SK-N-SH (cell line): ENCODE data around the gene CHI3L2. TPM values are rescaled to one million over a fixed set of nuclear protein-coding genes. Genes with fewer than 3 reads are reported as not detected.

ENCODE experiments used
- CTCF ChIA-PET: fragments of 300-600, 350-600 bp; formaldehyde crosslinking; extraction: SDS; loops from one replicate; lab custom pipeline; 2021; lab: Yijun Ruan, JAX
- POLR2A ChIA-PET: fragments of 350-600 bp; sonication (Branson Sonifier 250); formaldehyde crosslinking; extraction: SDS; loops from one replicate; lab custom pipeline; 2020; ENCODE audit warnings: antibody characterized with exemption, inconsistent platforms; lab: Yijun Ruan, JAX
- DNase-seq: peaks from one replicate; pipeline ENCODE4 v3.0.0; 2012
- H2AFZ ChIP-seq: fragments of 200-600 bp; sonication (generic); 2 replicates; pipeline ENCODE4 v1.8.1; 2016; ENCODE audit warnings: antibody characterized with exemption, mild to moderate bottlenecking, low read depth
- H3F3A ChIP-seq: fragments of 200-600 bp; sonication (generic); replicated peaks from 2 replicates; pipeline ENCODE3; 2016; ENCODE audit warnings: antibody characterized with exemption, mild to moderate bottlenecking; ENCODE audit not compliant: insufficient read depth
- H3K27ac ChIP-seq, 2 experiments: fragments of 200-500 bp in 1 of 2; fragments of 200-600 bp in 1 of 2; sonication (Bioruptor generic) in 1 of 2; sonication (generic), shearing (Covaris generic) in 1 of 2; 2 replicates each; pipeline versions ENCODE4 v1.5.1 to v1.6.1; 2014 to 2016; ENCODE audit warnings: low read depth in 2 of 2, inconsistent platforms in 1 of 2, low read length in 1 of 2, mild to moderate bottlenecking in 1 of 2, mixed read lengths in 1 of 2
- H3K27me3 ChIP-seq: fragments of 200-600 bp; sonication (generic), shearing (Covaris generic); 2 replicates; pipeline ENCODE4 v1.6.1; 2016; ENCODE audit warnings: mixed run types; ENCODE audit not compliant: insufficient read depth
- H3K36me3 ChIP-seq, 2 experiments: fragments of 200-500 bp in 1 of 2; fragments of 200-600 bp in 1 of 2; sonication (Bioruptor generic) in 1 of 2; sonication (generic) in 1 of 2; replicated peaks in 1 of 2; 2 replicates each; pipeline versions ENCODE3 to v1.5.1; 2014 to 2016; ENCODE audit warnings: low read length in 1 of 2, mild to moderate bottlenecking in 1 of 2; ENCODE audit not compliant: insufficient read depth in 2 of 2, control insufficient read depth in 1 of 2
- H3K4me1 ChIP-seq, 2 experiments: fragments of 200-500 bp in 1 of 2; fragments of 200-600 bp in 1 of 2; sonication (Bioruptor generic) in 1 of 2; sonication (generic), shearing (Covaris generic) in 1 of 2; 2 replicates each; pipeline versions ENCODE4 v1.5.1 to v1.6.1; 2014 to 2016; ENCODE audit warnings: low read depth in 1 of 2, low read length in 1 of 2, mixed run types in 1 of 2; ENCODE audit not compliant: insufficient read depth in 2 of 2, control insufficient read depth in 1 of 2
- H3K4me2 ChIP-seq: fragments of 200-600 bp; sonication (generic), shearing (Covaris generic); 2 replicates; pipeline ENCODE4 v1.6.1; 2017; ENCODE audit warnings: mixed run types
- H3K4me3 ChIP-seq, 2 experiments: fragments of 200-500 bp in 1 of 2; fragments of 200-600 bp in 1 of 2; sonication (Bioruptor generic) in 1 of 2; sonication (generic), shearing (Covaris generic) in 1 of 2; 2 replicates each; pipeline versions ENCODE4 v1.5.1 to v1.8.1; 2014 to 2016; ENCODE audit warnings: low read depth in 2 of 2, inconsistent platforms in 1 of 2, low read length in 1 of 2, mild to moderate bottlenecking in 1 of 2, mixed read lengths in 1 of 2, moderate library complexity in 1 of 2
- H3K79me2 ChIP-seq: fragments of 200-600 bp; sonication (generic); 2 replicates; pipeline ENCODE4 v1.8.1; 2017; ENCODE audit warnings: mild to moderate bottlenecking; ENCODE audit not compliant: insufficient read depth
- H3K9ac ChIP-seq: fragments of 200-600 bp; sonication (generic); 2 replicates; pipeline ENCODE4 v1.6.1; 2017; ENCODE audit warnings: mixed run types
- H3K9me2 ChIP-seq: fragments of 200-600 bp; sonication (generic); 2 replicates; pipeline ENCODE4 v1.6.1; 2017; ENCODE audit warnings: mixed run types
- H3K9me3 ChIP-seq: fragments of 200-600 bp; sonication (generic); 2 replicates; pipeline ENCODE4 v1.6.1; 2017; ENCODE audit warnings: mixed run types, mild to moderate bottlenecking, moderate library complexity
- H4K20me1 ChIP-seq: fragments of 200-600 bp; sonication (generic); 2 replicates; pipeline ENCODE4 v1.6.1; 2017; ENCODE audit warnings: mild to moderate bottlenecking, mixed run types; ENCODE audit not compliant: insufficient read depth
- CHD2 ChIP-seq: fragments of 150-350 bp; IDR thresholded peaks from 2 replicates; pipeline ENCODE4 v1.6.1; 2018; ENCODE audit warnings: low read length; ENCODE audit not compliant: partially characterized antibody
- ELF1 ChIP-seq: IDR thresholded peaks from 2 replicates; pipeline ENCODE4 v1.4.0; 2012
- FOSL2 ChIP-seq: IDR thresholded peaks from 2 replicates; pipeline ENCODE4 v1.4.0; 2012; ENCODE audit warnings: low read depth, mild to moderate bottlenecking, moderate library complexity, borderline replicate concordance
- FOXJ3 ChIP-seq: sonication (generic); formaldehyde crosslinking; IDR thresholded peaks from 2 replicates; pipeline ENCODE4 v1.5.1; 2020; ENCODE audit warnings: mild to moderate bottlenecking, missing genetic modification reagents
- GATA2 ChIP-seq: sonication (generic); formaldehyde crosslinking; IDR thresholded peaks from 2 replicates; pipeline ENCODE4 v1.5.0; 2020; ENCODE audit warnings: mild to moderate bottlenecking, missing genetic modification reagents
- JUND ChIP-seq: IDR thresholded peaks from 2 replicates; pipeline ENCODE4 v1.4.0; 2012
- MEF2A ChIP-seq: IDR thresholded peaks from 2 replicates; pipeline ENCODE4 v1.4.0; 2012; ENCODE audit warnings: low read depth, borderline replicate concordance
- MXI1 ChIP-seq: IDR thresholded peaks from 2 replicates; pipeline ENCODE4 v1.6.1; 2012; ENCODE audit warnings: mild to moderate bottlenecking, low read depth, low read length, improper control_type of control experiment
- POLR2AphosphoS5 ChIP-seq: IDR thresholded peaks from 2 replicates; pipeline ENCODE4 v1.6.1; 2012; ENCODE audit warnings: low read depth, low read length
- RCOR1 ChIP-seq: fragments of 150-350 bp; IDR thresholded peaks from 2 replicates; pipeline ENCODE4 v1.6.1; 2017; ENCODE audit warnings: antibody characterized with exemption, low read length
- RXRA ChIP-seq: IDR thresholded peaks from 2 replicates; pipeline ENCODE4 v1.4.0; 2012; ENCODE audit warnings: low read depth, mild to moderate bottlenecking, borderline replicate concordance
- TAF1 ChIP-seq: IDR thresholded peaks from 2 replicates; pipeline ENCODE4 v1.6.1; 2012; ENCODE audit warnings: low read depth, mild to moderate bottlenecking, low read length, moderate library complexity, borderline replicate concordance
- TCF12 ChIP-seq: IDR thresholded peaks from 2 replicates; pipeline ENCODE4 v1.4.0; 2012
- TEAD4 ChIP-seq: IDR thresholded peaks from 2 replicates; pipeline ENCODE4 v1.4.0; 2012; ENCODE audit warnings: mild to moderate bottlenecking, borderline replicate concordance; ENCODE audit not compliant: insufficient read depth
- WGBS: methylation state at CpG from one replicate; pipeline ENCODE4 v1.1.6; 2017; ENCODE audit warnings: low lambda C conversion rate; 5-methylcytosine and 5-hydroxymethylcytosine counted together
- polyA plus RNA-seq, 3 experiments: library from polyadenylated mRNA; depleted of rRNA; stranded (reverse); fragments of >200 nt; gene quantifications; 2 replicates each; pipeline ENCODE4 v1.2.3, GENCODE V29; 2012
- TF ChIP-seq, protein P1 (sequence below): fragments of 200-600 bp; sonication (generic); IDR thresholded peaks from 2 replicates; pipeline ENCODE4 v1.6.1; 2017; ENCODE audit warnings: antibody characterized with exemption, mild to moderate bottlenecking, moderate library complexity
- TF ChIP-seq, protein P2 (sequence below): fragments of 150-350 bp; IDR thresholded peaks from 2 replicates; pipeline ENCODE4 v1.6.1; 2016; ENCODE audit warnings: mild to moderate bottlenecking, low read depth, low read length
- TF ChIP-seq, protein P3 (sequence below): IDR thresholded peaks from 2 replicates; pipeline ENCODE4 v1.4.0; 2012; ENCODE audit warnings: low read depth, borderline replicate concordance
- TF ChIP-seq, protein P4 (sequence below): IDR thresholded peaks from 2 replicates; pipeline ENCODE4 v1.4.0; 2012; ENCODE audit warnings: low read depth
- TF ChIP-seq, protein P5 (sequence below): IDR thresholded peaks from 2 replicates; pipeline ENCODE4; 2012

The CHI3L2 gene
- polyA plus RNA-seq, 1 of the 3 experiments (the other 2 are of a cell fraction): 0.92 TPM

DNA sequence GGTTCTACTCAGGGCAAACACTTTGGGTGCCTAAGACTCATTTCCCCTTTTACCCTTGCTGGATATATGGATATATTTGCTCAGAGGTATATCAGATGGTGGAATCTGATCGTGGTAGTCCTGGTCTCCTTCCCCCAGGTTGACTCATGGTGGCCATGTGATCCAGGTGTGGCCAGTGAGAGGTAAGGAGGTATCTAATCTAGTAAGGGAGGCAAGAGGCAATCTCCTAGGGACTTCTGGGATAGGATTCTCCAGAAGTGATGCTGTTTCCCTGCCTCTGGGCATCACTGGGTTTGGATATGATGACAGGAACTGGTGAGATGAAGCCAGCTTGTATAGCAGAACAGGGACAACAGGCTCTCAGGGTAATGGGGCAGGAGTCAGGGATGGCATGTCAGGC lies 18.6 kb upstream of the CHI3L2 start:
- no peak overlapping the region for H3K4me3 ChIP-seq
- WGBS: 0% methylated on average over 1 of the region's 1 CpG
- ChIA-PET CTCF (interaction anchor here (0.9 kb wide), 1 partner anchor 14 kb away, joined by 3 read pairs; no protein-coding TSS in a partner anchor), POLR2A (no interaction called here)
- no peaks in the 10 kb centered on the region for H3F3A ChIP-seq
- TF ChIP-seq MEF2A (no peak), CHD2 (no peak), FOSL2 (no peak), RCOR1 (no peak), RXRA (no peak), TAF1 (no peak), ELF1 (no peak), TCF12 (no peak), JUND (no peak)
- TF ChIP-seq, protein P1, sequence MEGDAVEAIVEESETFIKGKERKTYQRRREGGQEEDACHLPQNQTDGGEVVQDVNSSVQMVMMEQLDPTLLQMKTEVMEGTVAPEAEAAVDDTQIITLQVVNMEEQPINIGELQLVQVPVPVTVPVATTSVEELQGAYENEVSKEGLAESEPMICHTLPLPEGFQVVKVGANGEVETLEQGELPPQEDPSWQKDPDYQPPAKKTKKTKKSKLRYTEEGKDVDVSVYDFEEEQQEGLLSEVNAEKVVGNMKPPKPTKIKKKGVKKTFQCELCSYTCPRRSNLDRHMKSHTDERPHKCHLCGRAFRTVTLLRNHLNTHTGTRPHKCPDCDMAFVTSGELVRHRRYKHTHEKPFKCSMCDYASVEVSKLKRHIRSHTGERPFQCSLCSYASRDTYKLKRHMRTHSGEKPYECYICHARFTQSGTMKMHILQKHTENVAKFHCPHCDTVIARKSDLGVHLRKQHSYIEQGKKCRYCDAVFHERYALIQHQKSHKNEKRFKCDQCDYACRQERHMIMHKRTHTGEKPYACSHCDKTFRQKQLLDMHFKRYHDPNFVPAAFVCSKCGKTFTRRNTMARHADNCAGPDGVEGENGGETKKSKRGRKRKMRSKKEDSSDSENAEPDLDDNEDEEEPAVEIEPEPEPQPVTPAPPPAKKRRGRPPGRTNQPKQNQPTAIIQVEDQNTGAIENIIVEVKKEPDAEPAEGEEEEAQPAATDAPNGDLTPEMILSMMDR: no peak
- TF ChIP-seq, protein P2, sequence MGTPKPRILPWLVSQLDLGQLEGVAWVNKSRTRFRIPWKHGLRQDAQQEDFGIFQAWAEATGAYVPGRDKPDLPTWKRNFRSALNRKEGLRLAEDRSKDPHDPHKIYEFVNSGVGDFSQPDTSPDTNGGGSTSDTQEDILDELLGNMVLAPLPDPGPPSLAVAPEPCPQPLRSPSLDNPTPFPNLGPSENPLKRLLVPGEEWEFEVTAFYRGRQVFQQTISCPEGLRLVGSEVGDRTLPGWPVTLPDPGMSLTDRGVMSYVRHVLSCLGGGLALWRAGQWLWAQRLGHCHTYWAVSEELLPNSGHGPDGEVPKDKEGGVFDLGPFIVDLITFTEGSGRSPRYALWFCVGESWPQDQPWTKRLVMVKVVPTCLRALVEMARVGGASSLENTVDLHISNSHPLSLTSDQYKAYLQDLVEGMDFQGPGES: no peak
- TF ChIP-seq, protein P3, sequence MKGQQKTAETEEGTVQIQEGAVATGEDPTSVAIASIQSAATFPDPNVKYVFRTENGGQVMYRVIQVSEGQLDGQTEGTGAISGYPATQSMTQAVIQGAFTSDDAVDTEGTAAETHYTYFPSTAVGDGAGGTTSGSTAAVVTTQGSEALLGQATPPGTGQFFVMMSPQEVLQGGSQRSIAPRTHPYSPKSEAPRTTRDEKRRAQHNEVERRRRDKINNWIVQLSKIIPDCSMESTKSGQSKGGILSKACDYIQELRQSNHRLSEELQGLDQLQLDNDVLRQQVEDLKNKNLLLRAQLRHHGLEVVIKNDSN: no peak
- H3K4me2 ChIP-seq: no peak overlapping the region
- no peaks in the 10 kb centered on the region for H3K79me2 ChIP-seq
- no peaks in the 10 kb centered on the region for H3K9me3 ChIP-seq
- H3K36me3 ChIP-seq: no peaks in the 10 kb centered on the region
- no peaks in the 10 kb centered on the region for H3K27me3 ChIP-seq
- no peak overlapping the region for H3K27ac ChIP-seq
- no peak for DNase-seq
- H3K4me1 ChIP-seq: no peaks in the 10 kb centered on the region; a peak in 1 of 4 replicates
- H3K9me2 ChIP-seq: no peaks in the 10 kb centered on the region
- no peaks in the 10 kb centered on the region for H4K20me1 ChIP-seq
- H2AFZ ChIP-seq: no peak overlapping the region
- no peak overlapping the region for H3K9ac ChIP-seq

DNA sequence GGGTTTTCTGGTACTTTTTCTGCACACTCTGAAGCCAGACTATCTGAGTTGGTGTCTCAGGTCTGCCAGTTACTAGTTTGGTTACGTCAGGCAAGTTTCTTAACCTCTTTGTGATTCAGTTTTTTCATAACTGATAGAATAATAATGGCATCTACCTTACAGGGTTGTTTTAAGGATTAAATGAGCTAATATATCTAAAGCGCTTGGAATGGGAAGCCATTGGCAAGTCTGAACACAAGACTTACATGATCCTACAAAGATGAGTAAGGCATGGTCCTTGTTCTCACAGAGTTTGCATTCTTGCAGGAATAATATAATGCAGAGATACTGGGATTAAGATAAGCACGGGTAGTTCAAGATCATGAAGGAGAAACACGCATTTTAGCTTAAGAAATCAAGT lies 17.9 kb upstream of the CHI3L2 start:
- Histone ChIP-seq H3K79me2 (no peaks in the 10 kb centered on the region), H3K9ac (no peak overlapping the region), H3K4me1 (no peaks in the 10 kb centered on the region; a peak in 1 of 4 replicates), H3K9me3 (no peaks in the 10 kb centered on the region), H3F3A (no peaks in the 10 kb centered on the region), H3K4me2 (no peak overlapping the region), H3K36me3 (no peaks in the 10 kb centered on the region), H3K27ac (no peak overlapping the region), H3K9me2 (no peaks in the 10 kb centered on the region), H4K20me1 (no peaks in the 10 kb centered on the region), H3K27me3 (no peaks in the 10 kb centered on the region), H3K4me3 (no peak overlapping the region), H2AFZ (no peak overlapping the region)
- TF ChIP-seq MXI1: no peak
- TF ChIP-seq TEAD4: no peak
- no peak for TF ChIP-seq GATA2 (CRISPR knock-in tag)
- TF ChIP-seq, protein P4, sequence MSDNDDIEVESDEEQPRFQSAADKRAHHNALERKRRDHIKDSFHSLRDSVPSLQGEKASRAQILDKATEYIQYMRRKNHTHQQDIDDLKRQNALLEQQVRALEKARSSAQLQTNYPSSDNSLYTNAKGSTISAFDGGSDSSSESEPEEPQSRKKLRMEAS: no peak
- TF ChIP-seq POLR2AphosphoS5: no peak
- no peak for TF ChIP-seq MEF2A
- no peak for TF ChIP-seq FOXJ3
- no peak for TF ChIP-seq ELF1
- TF ChIP-seq TAF1: no peak
- TF ChIP-seq, protein P5, sequence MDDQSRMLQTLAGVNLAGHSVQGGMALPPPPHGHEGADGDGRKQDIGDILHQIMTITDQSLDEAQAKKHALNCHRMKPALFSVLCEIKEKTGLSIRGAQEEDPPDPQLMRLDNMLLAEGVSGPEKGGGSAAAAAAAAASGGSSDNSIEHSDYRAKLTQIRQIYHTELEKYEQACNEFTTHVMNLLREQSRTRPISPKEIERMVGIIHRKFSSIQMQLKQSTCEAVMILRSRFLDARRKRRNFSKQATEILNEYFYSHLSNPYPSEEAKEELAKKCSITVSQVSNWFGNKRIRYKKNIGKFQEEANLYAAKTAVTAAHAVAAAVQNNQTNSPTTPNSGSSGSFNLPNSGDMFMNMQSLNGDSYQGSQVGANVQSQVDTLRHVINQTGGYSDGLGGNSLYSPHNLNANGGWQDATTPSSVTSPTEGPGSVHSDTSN: no peak
- ChIA-PET POLR2A (no interaction called here), CTCF (interaction anchor here (0.9 kb wide), 1 partner anchor 13 kb away, joined by 3 read pairs; no protein-coding TSS in a partner anchor)
- WGBS: 43% methylated on average over 4 of the region's 4 CpGs
- DNase-seq: no peak
